Ovary (tissue), 3 donors: ENCODE measurements around the gene CGN.

Source experiments
- CTCF ChIP-seq, 3 donors: fragments of 450-650 bp in 2 of 3; fragments of 200-600 bp in 1 of 3; IDR thresholded peaks; one replicate each; pipeline versions ENCODE4 v1.5.1 to v1.8.0; 2016 to 2022; ENCODE audit warnings: antibody characterized with exemption in 3 of 3, mild to moderate bottlenecking in 1 of 3
- EP300 ChIP-seq: sonication (generic); formaldehyde crosslinking; IDR thresholded peaks from one replicate; pipeline ENCODE4 v1.6.1; 2017; ENCODE audit warnings: antibody characterized with exemption
- donor health status: DM: no; HTN: no; CAD: no.

- TF ChIP-seq EP300 (no peak), CTCF (IDR thresholded peaks at IDR 0.05) (no peak)
These were observed 3.2 kb downstream of the CGN start for GRCh38 chr1:151514366-151514765.
